TTC549 (cell line): Measurements from ENCODE around the gene BRPF3.

ENCODE experiments used
- FAIRE-seq: peaks from 2 replicates; lab custom pipeline; 2012; peaks lifted over from hg19 to GRCh38; lab: Jason Lieb, UNC

Gene BRPF3

GRCh38 chr6:36269834-36270705, 73.5 kb downstream of the BRPF3 start, which contains the start of gene PNPLA1:
TSS of gene PNPLA1 (plus strand) at chr6:36270060. CDS start at chr6:36270460, 400 bp downstream.
- FAIRE-seq, result no peak

GRCh38 chr6:36272234-36272633, 75.7 kb downstream of the BRPF3 start:
- FAIRE-seq, result no peak

GRCh38 chr6:36273067-36273466, 76.5 kb downstream of the BRPF3 start:
- FAIRE-seq, result no peak

- no peak for FAIRE-seq
Observed at GRCh38 chr6:36273802-36274514, 77.4 kb downstream of the BRPF3 start.

GRCh38 chr6:36276581-36277536, 80.3 kb downstream of the BRPF3 start:
- no peak for FAIRE-seq

- FAIRE-seq, result no peak
Observed at GRCh38 chr6:36277946-36278470, 81.5 kb downstream of the BRPF3 start.

- no peak for FAIRE-seq
Observed at GRCh38 chr6:36280467-36280866, 83.9 kb downstream of the BRPF3 start.

- FAIRE-seq, result no peak
Observed at GRCh38 chr6:36280983-36281382, 84.4 kb downstream of the BRPF3 start.
